Activated naive CD4-positive, alpha-beta T cell treated with anti-CD3 and anti-CD28 coated beads for 36 hours (primary cell): ENCODE measurements around the gene ZNF688. TPM values are rescaled to one million over a fixed set of nuclear protein-coding genes. Genes with fewer than 3 reads are reported as not detected.
A peak's percentile ranks its signal among the peaks of the same experiment; 100 is the strongest.

Source experiments
- CTCF ChIA-PET: fragments of 350-600 bp; sonication (Branson Sonifier 250); formaldehyde crosslinking; loops from one replicate; lab custom pipeline; 2021; ENCODE audit warnings: antibody characterized with exemption; lab: Charles Lee
- DNase-seq: peaks from one replicate; pipeline ENCODE4 v3.0.0-alpha.2; 2020
- H3K27ac Mint-ChIP-seq: one replicate; pipeline ENCODE4 v1.8.0; 2021; ENCODE audit warnings: mild to moderate bottlenecking, mixed read lengths
- H3K27me3 Mint-ChIP-seq: one replicate; pipeline ENCODE4 v1.8.0; 2021; ENCODE audit warnings: low read depth, mixed read lengths
- H3K36me3 Mint-ChIP-seq: one replicate; pipeline ENCODE4 v1.8.0; 2021; ENCODE audit warnings: low read depth, mixed read lengths
- H3K4me1 Mint-ChIP-seq: one replicate; pipeline ENCODE4 v1.8.0; 2021; ENCODE audit warnings: low read depth, mixed read lengths
- H3K4me3 Mint-ChIP-seq: one replicate; pipeline ENCODE4 v1.8.0; 2021; ENCODE audit warnings: mild to moderate bottlenecking, moderate library complexity, mixed read lengths
- H3K9me3 Mint-ChIP-seq: one replicate; pipeline ENCODE4 v1.8.0; 2021; ENCODE audit warnings: mixed read lengths
- intact Hi-C: fragments of 100-400 bp; cut with micrococcal nuclease; formaldehyde crosslinking; loops from one replicate; pipeline ENCODE4 v1.15.1; 2023
- total RNA-seq, 2 experiments: library from RNA; stranded (reverse); gene quantifications; one replicate each; pipeline ENCODE4 v1.2.3, GENCODE V29; 2021

Gene ZNF688
- total RNA-seq, 2 experiments from 2014 or later, result 3.7 to 3.9 TPM

DNA sequence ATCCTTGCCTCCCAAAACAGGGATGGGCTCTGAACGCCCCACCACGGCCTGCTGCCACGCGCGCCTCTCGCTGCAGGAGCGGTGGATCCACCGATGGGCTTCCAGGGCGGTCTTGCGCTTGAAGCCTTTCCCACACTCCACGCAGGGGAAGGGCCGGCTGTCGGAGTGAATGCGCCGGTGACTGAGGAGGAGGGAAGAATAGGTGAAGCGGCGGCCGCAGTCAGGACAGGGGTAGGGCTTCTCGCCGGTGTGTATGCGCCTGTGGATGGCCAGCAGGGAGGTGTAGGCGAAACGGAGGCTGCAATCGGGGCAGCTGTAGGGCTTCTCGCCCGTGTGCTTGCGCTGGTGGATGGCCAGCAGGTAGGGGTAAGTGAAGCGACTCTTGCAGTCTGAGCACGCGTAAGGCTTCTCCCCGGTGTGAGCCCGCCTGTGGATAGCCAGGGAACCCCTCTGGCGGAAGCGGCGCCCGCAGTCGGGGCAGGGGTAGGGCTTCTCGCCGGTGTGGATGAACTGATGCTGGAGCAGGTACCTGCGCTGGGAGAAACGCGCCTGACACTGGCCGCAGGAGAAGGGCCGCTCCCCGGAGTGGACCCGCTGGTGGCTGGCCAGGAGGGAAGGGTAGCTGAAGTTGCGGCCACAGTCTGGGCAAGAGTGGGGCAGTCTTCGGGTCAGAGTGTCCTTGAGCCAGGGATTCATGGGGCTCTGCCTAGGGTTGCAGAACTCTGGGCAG, 11.3 kb upstream of the ZNF688 start:
- peaks cover 32% of the 10 kb centered on the region for H3K4me1 Mint-ChIP-seq
- H3K36me3 Mint-ChIP-seq, result peaks cover 32% of the 10 kb centered on the region
- H3K4me3 Mint-ChIP-seq, result no peak overlapping the region
- DNase-seq, result no peak
- no peak overlapping the region for H3K27ac Mint-ChIP-seq
- intact Hi-C loops, result no loop called here
- CTCF ChIA-PET, result no interaction called here
- no peaks in the 10 kb centered on the region for H3K9me3 Mint-ChIP-seq
- H3K27me3 Mint-ChIP-seq, result no peaks in the 10 kb centered on the region

DNA sequence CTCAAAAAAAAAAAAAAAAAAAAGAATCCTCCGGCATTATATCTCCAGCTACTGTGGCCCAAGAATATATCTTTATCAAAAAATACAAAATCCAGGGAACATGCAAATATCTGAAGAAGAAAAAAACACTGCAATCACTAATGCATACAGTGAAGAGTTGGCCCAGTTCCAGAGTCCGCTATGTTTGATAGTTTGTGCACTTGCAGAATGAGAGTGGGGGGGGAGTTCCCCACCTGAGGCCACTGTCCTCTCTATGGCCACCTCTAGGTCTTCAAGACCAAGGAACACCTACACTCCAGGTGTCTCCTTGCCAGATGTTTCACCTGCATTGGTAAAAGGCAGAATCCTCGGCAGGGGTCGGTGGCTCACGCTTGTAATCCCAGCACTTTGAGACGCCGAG, 9.9 kb upstream of the ZNF688 start:
- H3K36me3 Mint-ChIP-seq, result peaks cover 25% of the 10 kb centered on the region
- H3K4me3 Mint-ChIP-seq, result no peak overlapping the region
- intact Hi-C loops, result no loop called here
- H3K27me3 Mint-ChIP-seq, result no peaks in the 10 kb centered on the region
- CTCF ChIA-PET, result no interaction called here
- no peak overlapping the region for H3K27ac Mint-ChIP-seq
- H3K9me3 Mint-ChIP-seq, result no peaks in the 10 kb centered on the region
- H3K4me1 Mint-ChIP-seq, result peaks cover 23% of the 10 kb centered on the region
- no peak for DNase-seq

DNA sequence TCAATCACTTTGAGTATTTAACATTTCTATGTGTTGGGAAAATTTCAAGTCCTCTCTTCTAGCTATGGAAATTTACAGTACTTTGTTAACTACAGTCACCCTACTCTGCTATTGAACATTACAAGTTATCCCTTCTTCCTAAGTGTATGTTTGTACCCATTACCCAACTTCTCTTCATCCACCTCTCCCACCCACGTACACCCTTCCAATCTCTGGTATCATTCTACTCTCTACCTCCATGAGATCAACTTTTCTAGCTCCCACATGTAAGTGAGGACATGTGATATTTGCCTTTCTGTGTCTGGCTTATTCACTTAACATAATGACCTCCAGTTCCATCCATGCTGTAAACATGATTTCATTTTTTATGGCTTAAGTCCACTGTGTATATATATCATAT, 3.2 kb upstream of the ZNF688 start:
- CTCF ChIA-PET, result interaction anchor here (0.6 to 1.3 kb wide), 3 partner anchors 18 to 24 kb away, joined by 3 to 6 read pairs (median 5); no protein-coding TSS in a partner anchor
- intact Hi-C loops, result no loop called here
- no peaks in the 10 kb centered on the region for H3K9me3 Mint-ChIP-seq
- H3K27me3 Mint-ChIP-seq, result no peaks in the 10 kb centered on the region
- H3K4me1 Mint-ChIP-seq, result peaks cover 34% of the 10 kb centered on the region
- no peak for DNase-seq
- no peak overlapping the region for H3K4me3 Mint-ChIP-seq
- peaks cover 12% of the 10 kb centered on the region for H3K36me3 Mint-ChIP-seq
- no peak overlapping the region for H3K27ac Mint-ChIP-seq

GRCh38 chr16:30570636-30571444, 674 bp downstream of the ZNF688 start:
- Mint-ChIP-seq H3K4me1 (peaks cover 62% of the 10 kb centered on the region), H3K9me3 (no peaks in the 10 kb centered on the region), H3K36me3 (peaks cover 4% of the 10 kb centered on the region), H3K4me3 (peak overlapping the region; percentile 81), H3K27ac (peak overlapping the region; percentile 90), H3K27me3 (no peaks in the 10 kb centered on the region)
- intact Hi-C loops, result loop anchor here (1.0 kb wide), 1 partner anchor 39 kb away; the partner anchor contains the start of gene ZNF689
- no peak for DNase-seq
- CTCF ChIA-PET, result interaction anchor here (1.0 to 2.7 kb wide), 6 partner anchors 14 to 141 kb away, joined by 3 to 11 read pairs (median 6); partner anchors contain the start of genes DCTPP1, ZNF747 and ZNF785

GRCh38 chr16:30569746-30570635, 1.5 kb downstream of the ZNF688 start:
- Mint-ChIP-seq H3K27ac (peak overlapping the region; percentile 21), H3K4me3 (peak overlapping the region; percentile 4), H3K27me3 (no peaks in the 10 kb centered on the region), H3K36me3 (peaks cover 4% of the 10 kb centered on the region), H3K4me1 (peaks cover 55% of the 10 kb centered on the region), H3K9me3 (no peaks in the 10 kb centered on the region)
- CTCF ChIA-PET, result interaction anchor here (1.1 to 2.7 kb wide), 3 partner anchors 15 to 140 kb away, joined by 4 to 11 read pairs (median 4); partner anchors contain the start of genes DCTPP1 and ZNF785
- intact Hi-C loops, result no loop called here
- no peak for DNase-seq

DNA sequence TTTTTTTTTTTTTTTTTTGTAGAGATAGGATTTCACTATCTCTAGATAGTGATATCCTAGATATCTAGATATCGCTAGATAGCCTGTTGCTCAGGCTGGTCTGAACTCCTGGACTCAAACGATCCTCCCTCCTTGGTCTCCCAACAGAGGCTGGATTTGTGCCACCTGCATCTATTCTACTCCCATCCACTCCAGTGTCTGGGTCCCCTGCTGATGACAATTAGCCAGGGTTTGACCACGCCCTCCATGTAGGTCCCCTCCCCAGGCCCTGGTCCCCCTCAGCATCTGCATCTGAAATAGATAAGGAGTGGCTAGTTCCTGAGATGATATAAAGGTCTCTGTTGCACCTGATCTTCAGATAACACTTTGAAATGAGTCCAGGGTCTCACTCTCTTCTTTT, 2.2 kb downstream of the ZNF688 start:
- intact Hi-C loops, result no loop called here
- Mint-ChIP-seq H3K9me3 (no peaks in the 10 kb centered on the region), H3K36me3 (no peaks in the 10 kb centered on the region), H3K4me3 (no peak overlapping the region), H3K27me3 (no peaks in the 10 kb centered on the region), H3K27ac (peak overlapping the region; percentile 71), H3K4me1 (peaks cover 51% of the 10 kb centered on the region)
- no peak for DNase-seq
- CTCF ChIA-PET, result interaction anchor here (1.5 to 1.8 kb wide), 2 partner anchors 12 to 34 kb away, joined by 5 to 11 read pairs; no protein-coding TSS in a partner anchor

- CTCF ChIA-PET, result interaction anchor here (1.3 to 1.8 kb wide), 4 partner anchors 9 to 118 kb away, joined by 4 to 11 read pairs (median 6); partner anchors contain the start of gene ZNF764
- intact Hi-C loops, result no loop called here
- Mint-ChIP-seq H3K27me3 (no peaks in the 10 kb centered on the region), H3K9me3 (no peaks in the 10 kb centered on the region), H3K4me3 (peak overlapping the region; percentile 67), H3K27ac (peak overlapping the region; percentile 96), H3K36me3 (no peaks in the 10 kb centered on the region), H3K4me1 (peaks cover 46% of the 10 kb centered on the region)
- DNase-seq, result peak; percentile 77
Measured at GRCh38 chr16:30567991-30568638, 3.4 kb downstream of the ZNF688 start.

- peak; percentile 81 for DNase-seq
- no peaks in the 10 kb centered on the region for H3K9me3 Mint-ChIP-seq
- no peaks in the 10 kb centered on the region for H3K27me3 Mint-ChIP-seq
- peak overlapping the region; percentile 96 for H3K27ac Mint-ChIP-seq
- H3K4me1 Mint-ChIP-seq, result peaks cover 44% of the 10 kb centered on the region
- peak overlapping the region; percentile 34 for H3K4me3 Mint-ChIP-seq
- intact Hi-C loops, result no loop called here
- H3K36me3 Mint-ChIP-seq, result no peaks in the 10 kb centered on the region
- CTCF ChIA-PET, result interaction anchor here (1.3 to 1.8 kb wide), 4 partner anchors 9 to 117 kb away, joined by 4 to 11 read pairs (median 6); partner anchors contain the start of gene ZNF764
Measured at GRCh38 chr16:30567160-30567990, 4.1 kb downstream of the ZNF688 start.

GRCh38 chr16:30566531-30566930, 5.0 kb downstream of the ZNF688 start:
- H3K4me3 Mint-ChIP-seq, result no peak overlapping the region
- peaks cover 40% of the 10 kb centered on the region for H3K4me1 Mint-ChIP-seq
- DNase-seq, result no peak
- CTCF ChIA-PET, result interaction anchor here (1.2 to 1.3 kb wide), 3 partner anchors 31 to 117 kb away, joined by 6 to 7 read pairs (median 6); no protein-coding TSS in a partner anchor
- peak overlapping the region; percentile 96 for H3K27ac Mint-ChIP-seq
- H3K27me3 Mint-ChIP-seq, result no peaks in the 10 kb centered on the region
- no peaks in the 10 kb centered on the region for H3K36me3 Mint-ChIP-seq
- intact Hi-C loops, result no loop called here
- H3K9me3 Mint-ChIP-seq, result no peaks in the 10 kb centered on the region

DNA sequence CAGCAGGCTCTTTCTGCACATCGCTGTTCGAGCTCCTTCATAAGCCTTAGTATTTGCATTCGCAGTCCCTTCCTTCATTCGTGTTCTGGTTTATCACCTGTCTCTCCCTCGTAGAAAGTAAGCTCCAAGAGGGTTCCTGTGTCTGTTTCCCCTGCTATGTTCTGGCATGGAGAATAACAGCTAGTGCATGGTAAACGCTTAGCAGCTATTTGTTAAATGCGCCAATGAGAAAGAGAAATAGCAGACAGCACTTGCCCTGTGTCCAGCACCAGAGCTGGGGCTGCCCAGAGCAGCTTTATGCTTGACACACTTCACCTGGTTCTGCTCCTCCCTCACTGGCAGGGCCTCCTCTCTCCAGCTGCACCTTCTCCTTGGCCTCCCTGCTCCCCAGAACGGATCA, 5.5 kb downstream of the ZNF688 start:
- Mint-ChIP-seq H3K27ac (peak overlapping the region; percentile 6), H3K27me3 (no peaks in the 10 kb centered on the region), H3K4me1 (peaks cover 42% of the 10 kb centered on the region), H3K9me3 (no peaks in the 10 kb centered on the region), H3K36me3 (no peaks in the 10 kb centered on the region), H3K4me3 (no peak overlapping the region)
- intact Hi-C loops, result no loop called here
- DNase-seq, result no peak
- CTCF ChIA-PET, result interaction anchor here (1.2 to 1.3 kb wide), 2 partner anchors 30 to 32 kb away, joined by 6 read pairs; no protein-coding TSS in a partner anchor
